T-helper 2 cell (primary cell): Measurements from ENCODE around the gene CACNA1C.
A peak's percentile ranks its signal among the peaks of the same experiment; 100 is the strongest.

Experiments used
- DNase-seq, 5 experiments: peaks; one replicate each; pipeline versions ENCODE4 v3.0.0 to v3.0.0-alpha.2; 2012 to 2022

CACNA1C gene

DNA sequence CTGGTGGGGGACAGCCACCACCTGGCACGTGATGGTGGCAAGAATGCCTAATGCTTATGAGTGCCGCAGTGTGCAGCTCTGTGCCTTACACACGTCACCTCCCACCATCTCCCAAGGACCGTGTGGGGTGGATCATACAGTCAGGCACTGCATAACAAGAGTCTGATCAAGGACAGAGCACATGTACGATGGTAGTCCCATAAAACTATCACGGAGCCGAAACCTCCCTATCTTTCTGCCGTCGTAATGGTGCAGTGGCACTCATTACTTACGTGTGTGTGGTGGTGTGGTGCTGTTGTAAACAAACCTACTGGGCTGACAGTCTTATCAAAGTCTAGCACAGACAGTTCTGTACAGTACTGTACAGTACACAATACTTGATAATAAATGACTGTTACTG, 89.3 kb downstream of the CACNA1C start:
- DNase-seq, result no peak

- no peak for DNase-seq
These were observed 92.2 kb downstream of the CACNA1C start for GRCh38 chr12:2144951-2145350.

- DNase-seq, result no peak
These were observed 92.7 kb downstream of the CACNA1C start for GRCh38 chr12:2145433-2145998.

- DNase-seq, result no peak
These were observed 94.5 kb downstream of the CACNA1C start for GRCh38 chr12:2147335-2147734.

GRCh38 chr12:2149091-2149490, 96.3 kb downstream of the CACNA1C start:
- no peak for DNase-seq

DNA sequence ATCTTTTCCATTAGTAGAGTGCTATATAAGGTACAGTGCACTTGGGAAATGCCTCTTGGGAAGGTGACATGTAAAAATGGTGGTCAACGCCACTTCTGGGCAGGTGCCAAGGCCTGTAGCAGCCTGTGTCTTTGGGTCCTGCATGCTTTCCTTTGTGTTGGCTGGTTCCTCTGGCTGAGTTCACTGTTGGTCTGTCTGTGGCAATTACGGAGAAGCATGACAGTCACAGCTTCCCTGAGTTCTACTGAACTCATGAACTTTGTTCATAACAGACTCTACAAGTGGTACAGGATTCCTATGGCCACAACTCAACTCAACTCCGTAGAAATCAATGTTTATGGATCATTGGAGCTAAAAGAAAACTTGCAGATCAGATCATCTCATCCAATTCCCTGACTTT, 98.0 kb downstream of the CACNA1C start:
- DNase-seq, result peak in 1 of 5 experiments; percentile 15

DNA sequence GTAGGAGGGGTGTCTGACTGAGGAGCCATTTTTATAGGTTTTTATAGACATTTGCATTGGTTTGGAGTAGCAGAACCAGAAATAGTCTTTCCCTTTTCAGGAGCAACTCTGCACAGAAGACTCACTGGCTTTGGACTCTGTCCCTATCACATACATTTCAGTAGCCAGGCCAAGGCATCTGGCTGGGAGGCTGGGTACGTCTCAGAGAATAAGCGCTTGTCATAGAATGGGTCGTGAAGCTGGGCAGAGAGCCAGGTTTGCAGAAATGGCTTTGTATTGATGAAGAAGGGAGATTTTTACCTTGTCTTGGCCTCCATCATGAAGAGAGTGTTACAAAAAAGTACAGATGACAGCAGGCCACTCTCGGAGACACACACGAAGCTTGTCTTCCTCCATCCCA, 98.6 kb downstream of the CACNA1C start:
- DNase-seq, result no peak

GRCh38 chr12:2152134-2152533, 99.3 kb downstream of the CACNA1C start:
- peak in 1 of 5 experiments; percentile 88 for DNase-seq

DNA sequence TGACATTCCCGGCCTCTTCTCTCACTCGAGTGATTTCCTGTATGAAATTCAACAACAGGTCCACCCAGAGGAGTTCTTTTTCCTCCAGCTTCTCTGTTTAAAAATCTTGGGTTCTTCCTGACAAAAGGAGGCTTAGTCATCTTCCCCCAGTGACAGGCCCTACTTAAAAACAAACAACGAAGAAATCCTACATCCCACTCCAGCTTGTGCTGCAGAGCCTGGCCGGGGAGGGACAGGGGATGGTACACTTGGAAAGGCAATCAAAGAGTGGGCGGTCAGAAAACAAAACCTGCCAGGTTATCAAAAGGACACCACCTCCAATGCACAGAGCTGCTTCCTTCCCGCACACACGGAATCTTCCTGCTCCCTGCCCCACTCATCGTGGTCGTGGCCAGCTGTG, 101.3 kb downstream of the CACNA1C start:
- DNase-seq, result no peak

GRCh38 chr12:2154521-2154920, 101.7 kb downstream of the CACNA1C start:
- DNase-seq, result no peak

- no peak for DNase-seq
These were observed 103.5 kb downstream of the CACNA1C start for GRCh38 chr12:2156333-2156732.

DNA sequence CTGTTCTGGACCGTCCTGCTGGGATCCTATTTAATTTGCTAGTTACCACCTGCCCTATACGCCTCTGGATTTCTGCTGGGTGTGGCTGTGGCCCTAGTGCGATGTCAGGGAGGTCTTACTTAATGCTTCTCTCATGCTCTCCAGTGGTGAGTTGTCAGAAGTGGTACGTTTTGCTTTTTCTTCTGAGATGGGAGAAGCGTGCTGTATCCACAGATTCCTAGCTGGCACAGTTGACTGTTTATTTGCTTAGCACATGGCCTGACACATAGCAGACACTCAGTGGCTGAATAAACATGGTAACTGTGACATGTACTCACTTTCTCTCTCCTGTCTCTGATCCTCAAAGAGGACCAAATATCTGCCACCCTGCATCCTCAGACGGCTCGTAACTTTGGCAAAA, 107.3 kb downstream of the CACNA1C start:
- no peak for DNase-seq

DNA sequence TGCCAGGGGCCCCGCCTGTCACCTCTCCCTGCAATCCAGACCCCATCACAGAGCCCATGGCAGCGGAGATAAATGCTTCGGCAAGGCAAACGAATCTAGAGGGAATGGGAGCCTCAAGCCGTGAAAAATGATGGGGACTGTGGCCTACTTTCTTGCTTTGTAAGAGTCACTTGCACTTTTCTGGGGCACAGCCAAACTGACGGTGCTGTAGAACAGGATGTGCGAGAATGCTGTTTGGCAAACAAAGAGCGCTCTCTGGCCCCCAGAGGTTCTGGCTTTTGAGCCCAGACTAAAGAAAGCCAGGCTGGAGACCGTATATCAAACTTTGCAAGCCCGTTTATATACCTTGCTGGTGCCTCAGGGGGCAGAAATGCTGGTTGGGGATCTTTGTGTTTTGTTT, 108.7 kb downstream of the CACNA1C start:
- DNase-seq, result no peak

GRCh38 chr12:2163177-2163941, 110.6 kb downstream of the CACNA1C start:
- DNase-seq, result no peak

- no peak for DNase-seq
These were observed 112.2 kb downstream of the CACNA1C start for GRCh38 chr12:2165021-2165420.

DNA sequence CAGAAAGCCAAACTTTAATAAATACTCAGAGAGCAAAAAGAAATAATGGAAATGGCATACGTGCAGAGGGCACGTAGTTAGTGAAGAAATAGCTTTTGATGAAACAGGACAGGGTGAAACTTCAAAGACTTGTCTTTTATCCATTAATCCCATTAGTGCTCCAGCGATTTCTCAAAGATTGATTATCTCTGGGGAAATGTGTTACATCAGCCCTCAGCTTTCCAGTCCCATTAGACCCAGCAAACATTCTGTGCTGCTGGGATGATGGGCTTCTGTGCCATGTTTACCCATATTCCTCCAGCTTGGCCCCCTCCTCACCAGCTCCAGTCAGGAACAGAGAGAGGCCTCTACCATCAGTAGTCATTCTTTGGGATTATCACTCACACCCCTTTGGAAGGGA, 113.1 kb downstream of the CACNA1C start:
- DNase-seq, result no peak

- no peak for DNase-seq
These were observed 113.9 kb downstream of the CACNA1C start for GRCh38 chr12:2166696-2167095.

GRCh38 chr12:2167231-2167630, 114.4 kb downstream of the CACNA1C start:
- no peak for DNase-seq

- DNase-seq, result no peak
These were observed 116.0 kb downstream of the CACNA1C start for GRCh38 chr12:2168808-2169207.

DNA sequence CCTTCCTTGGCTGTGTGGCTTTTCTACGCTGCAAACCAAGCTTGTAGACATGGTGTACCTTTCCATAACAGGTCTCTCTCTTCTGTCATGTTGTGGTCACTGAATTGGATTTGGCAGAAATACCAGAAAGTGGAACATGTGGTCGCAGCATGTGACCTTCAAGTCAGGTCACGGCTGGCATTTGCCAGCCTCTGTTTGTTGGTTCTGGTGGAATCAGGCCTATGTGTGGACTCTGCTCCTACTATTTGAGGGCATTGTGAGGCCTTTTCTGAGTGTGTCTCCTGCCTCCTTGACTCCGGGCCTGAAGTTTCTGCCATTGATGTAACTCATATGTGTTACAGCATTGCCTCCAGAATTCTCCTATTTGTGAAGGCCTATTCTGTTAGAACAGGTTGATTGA, 116.7 kb downstream of the CACNA1C start:
- DNase-seq, result no peak

- DNase-seq, result no peak
These were observed 117.2 kb downstream of the CACNA1C start for GRCh38 chr12:2169940-2170339.

DNA sequence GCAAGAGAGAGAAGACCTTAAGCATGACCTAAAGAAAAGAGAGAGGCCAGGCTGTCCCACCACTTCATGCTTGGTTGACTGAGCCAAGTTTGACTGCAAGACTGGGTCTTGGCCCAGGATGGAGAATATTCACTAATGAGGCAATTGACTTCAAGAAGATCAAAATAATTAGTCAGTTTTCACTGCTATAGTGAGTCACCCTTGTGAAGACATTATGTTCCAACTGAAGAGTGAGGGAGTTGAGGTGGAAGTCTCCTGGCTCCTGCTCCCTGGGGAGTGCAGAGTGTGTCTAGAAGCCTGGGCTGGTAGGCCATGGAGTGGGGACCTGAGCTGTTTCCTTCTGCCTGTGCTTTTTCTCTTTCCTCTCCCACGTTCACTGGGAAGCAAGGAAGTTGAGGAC, 117.6 kb downstream of the CACNA1C start:
- DNase-seq, result no peak

DNA sequence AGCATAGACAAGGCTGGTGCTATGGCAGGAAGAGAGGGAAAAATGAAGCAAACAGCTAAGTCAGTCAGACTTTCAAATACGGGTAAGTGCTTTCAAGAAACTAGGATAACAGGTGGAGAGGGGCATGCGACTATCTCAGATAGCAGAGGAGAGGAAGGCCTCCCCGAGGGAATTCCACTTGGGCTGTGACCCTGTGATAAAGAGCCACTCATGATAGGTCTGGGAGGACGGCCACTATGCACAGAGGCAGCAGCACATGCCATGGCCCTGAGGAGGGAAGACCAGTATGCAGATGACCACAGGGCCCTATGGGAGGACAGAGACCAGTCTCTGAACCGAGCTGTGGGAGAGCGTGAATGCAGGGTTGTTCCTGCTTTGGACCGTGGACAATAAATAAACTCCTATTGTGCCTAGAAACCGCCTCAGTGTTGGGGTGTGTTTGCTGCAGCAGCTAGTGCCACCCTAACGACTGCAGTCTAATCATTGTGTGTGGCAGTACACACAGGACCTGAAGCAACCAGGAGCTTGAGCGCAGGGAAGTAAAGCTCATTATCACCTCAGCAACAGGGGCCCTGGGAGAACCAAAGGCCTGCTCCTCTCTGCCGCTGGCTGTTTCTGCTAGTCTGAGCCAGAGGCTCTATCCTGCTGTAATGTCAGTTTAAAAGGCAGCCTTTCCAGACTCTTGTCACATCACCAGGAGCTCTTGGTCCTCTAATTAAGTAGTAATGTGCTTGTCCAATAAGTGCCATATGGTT, 119.1 kb downstream of the CACNA1C start:
- no peak for DNase-seq
